HG03520 (cell line): ENCODE measurements around the gene CTTN.
"Not testable (repeated sequence)": the region's sequence is repeated elsewhere in the genome, so short reads cannot be mapped to it uniquely, and the experiment has no call there.

Source experiments
- ATAC-seq: cut with Tn5 transposase; IDR thresholded peaks from one replicate; pipeline ENCODE4 v1.9.1; 2021; ENCODE audit warnings: mild to moderate bottlenecking, moderate library complexity; ENCODE audit not compliant: unreplicated experiment

Gene CTTN

DNA sequence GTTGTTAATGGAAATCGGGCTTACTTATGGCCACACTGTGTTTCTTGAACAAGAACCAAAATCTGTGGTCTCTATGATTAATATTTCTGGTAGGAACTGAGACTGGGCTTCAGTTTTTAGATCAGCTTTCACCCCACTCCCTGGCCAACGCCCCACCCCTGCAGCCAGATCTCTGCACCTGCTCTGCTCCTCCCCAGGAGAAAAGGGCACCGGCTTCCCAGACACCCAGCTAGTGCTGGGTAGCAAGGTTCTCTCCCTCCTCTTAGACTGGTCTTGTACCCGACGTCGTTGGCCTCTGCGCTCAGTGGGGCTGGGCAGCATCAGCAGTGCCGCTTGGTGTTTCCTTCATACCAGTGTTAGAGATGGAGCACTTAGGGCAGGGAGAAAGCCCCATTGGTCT, 17.0 kb upstream of the CTTN start:
- ATAC-seq: no peak

DNA sequence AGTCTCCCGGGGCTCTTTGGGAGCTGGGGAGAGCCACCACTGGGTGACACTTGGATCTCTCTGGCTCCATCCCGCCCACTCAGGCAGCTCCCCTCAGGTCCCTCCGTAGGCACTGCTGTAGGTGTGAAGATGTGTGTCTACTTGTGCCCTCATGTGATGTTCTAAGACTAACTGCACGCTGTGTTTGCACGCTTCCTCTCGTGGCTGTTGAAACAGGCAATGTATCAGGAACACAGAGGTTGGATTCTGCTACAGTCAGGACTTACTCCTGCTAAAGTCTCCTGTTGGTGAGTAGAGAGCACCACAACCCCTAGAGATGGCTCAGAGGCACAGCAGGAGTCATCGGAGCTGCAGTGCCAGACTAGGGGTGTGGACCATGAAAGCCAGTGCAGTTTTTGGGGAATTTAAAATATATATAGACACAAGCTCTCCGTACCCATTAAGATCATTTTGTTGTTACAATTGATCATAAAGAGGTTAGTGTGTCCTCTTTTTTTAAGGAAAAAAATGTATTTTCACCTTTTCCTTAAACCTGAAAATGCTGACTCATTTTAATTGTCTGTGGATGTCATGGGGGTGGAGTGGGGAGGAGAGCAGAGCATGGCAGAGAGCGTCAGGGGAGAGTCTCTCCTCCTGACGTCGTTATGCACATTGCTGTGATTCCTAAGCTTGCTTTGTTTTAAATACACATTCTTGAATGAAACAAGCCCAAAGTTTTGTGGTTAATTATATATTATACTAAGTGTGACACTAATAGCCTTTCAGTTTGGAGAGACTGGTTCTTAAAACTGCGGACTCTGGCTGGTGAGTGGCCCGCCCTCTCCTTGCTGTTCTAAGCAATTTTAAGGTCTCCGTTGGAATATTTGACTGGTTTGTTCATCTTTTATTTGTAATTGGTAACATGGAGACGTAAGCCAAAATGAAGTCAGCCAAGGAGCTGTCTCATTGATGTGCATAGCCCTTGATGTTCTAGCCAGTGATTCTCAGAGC, 16.2 kb upstream of the CTTN start:
- no peak for ATAC-seq

DNA sequence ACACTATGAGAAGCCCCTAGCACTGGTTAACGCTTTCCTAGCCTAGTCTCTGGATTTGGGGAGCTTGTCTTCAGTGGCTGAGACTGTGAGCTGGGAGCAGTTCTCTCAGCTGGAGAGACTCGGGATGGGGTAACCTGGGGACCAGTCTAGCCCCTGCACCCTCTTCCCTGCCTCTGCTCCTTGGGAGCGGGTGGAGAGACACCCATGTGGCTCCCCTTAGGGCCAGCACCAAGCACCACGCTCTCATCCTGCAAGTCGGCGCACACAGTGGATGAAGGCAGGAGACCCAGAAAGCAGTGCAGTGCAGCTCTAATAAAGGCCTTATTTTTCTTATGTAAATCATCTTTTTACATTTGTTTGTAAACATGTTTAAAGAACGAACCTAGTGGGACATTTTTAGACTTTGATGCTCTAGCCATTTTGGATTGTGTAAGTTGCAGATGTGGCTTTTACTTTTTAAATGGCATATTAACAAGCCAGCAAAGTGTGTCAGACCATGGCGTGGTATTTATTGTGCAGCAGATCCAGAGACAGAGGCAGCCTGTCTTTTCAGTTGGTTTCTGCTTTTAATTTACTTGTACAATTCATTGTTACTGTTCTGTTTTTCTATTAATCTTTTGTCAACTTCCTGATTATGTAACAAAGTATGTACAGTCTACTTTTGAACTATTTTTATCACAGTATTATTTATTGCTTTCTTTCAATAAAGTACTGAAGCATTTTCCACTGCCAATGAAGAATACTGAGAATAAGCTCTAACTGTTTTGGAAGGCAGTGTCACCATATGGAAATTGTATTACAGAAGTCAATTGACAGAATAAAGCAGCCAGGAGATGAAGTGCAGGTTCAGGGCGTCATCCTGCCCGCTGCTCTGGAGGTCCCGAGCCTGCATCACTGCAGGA, 14.4 kb upstream of the CTTN start:
- no peak for ATAC-seq

DNA sequence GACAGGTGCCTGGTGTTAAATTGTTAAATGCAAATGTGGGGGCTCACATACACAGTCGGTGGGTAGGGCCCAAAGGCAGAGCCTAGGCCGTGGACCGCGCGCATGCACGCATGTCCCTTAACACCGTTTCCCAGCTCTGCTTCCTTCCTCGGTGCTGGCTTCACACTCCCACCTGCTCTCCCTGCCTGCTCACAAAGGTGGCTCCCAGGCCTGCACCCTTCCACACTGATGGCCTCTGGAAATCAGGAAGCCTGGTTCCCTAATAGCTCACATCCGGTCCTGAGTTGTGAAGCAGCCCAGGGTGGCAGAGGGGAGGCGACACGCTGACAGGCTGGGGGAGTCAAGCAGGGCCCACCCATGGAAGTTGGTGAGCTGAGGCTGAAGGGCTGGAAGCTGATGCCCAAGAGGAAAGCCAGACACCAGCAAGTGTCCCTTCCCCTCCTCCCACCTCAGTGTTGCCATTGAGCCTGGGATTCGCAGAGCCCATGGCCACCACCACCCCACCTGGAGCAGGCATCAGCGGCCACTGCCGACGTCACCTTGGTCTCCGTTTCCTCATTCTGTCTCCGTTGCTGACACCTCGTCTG, 13.7 kb upstream of the CTTN start:
- ATAC-seq: no peak

GRCh38 chr11:70387564-70387963, 10.8 kb upstream of the CTTN start:
- no peak for ATAC-seq

- ATAC-seq: no peak
Observed at GRCh38 chr11:70389201-70389600, 9.1 kb upstream of the CTTN start.

GRCh38 chr11:70390882-70391281, 7.4 kb upstream of the CTTN start:
- ATAC-seq: not testable (repeated sequence)

DNA sequence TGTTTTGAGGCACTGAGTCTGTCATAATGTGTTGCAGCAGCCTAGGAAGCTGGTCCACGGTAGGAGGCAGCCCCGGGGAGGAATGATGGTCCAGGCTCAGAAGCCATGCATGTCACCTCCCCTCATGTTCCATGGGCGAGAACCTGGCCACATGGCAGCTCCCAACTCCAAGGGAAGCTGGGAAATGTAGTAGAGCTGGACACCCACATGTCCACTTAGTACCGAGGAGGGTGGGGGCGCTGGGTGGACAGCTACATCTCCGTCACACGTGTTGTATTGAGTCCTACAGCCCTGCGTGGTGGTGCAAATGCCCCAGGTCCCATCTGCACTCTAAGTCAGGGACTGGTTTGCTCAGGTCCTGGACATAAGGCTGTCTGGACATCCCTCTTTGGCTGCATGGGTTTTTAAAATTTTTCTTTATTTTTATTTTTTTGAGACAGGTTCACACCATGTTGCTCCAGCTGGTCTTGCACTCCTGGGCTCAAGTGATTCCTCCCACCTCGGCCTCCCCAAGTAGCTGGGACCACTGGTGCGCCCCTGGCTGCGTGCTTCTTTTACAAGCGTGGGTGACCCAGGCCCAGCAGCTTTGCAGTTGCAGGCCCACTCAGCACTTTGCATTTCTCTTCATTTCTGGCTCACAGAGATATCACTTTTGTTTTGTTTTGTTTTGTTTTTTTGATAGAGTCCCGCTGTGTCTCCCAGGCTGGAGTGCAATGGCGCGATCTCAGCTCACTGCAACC, 3.9 kb upstream of the CTTN start:
- no peak for ATAC-seq

GRCh38 chr11:70397336-70397982, 870 bp upstream of the CTTN start:
- ATAC-seq: no peak

DNA sequence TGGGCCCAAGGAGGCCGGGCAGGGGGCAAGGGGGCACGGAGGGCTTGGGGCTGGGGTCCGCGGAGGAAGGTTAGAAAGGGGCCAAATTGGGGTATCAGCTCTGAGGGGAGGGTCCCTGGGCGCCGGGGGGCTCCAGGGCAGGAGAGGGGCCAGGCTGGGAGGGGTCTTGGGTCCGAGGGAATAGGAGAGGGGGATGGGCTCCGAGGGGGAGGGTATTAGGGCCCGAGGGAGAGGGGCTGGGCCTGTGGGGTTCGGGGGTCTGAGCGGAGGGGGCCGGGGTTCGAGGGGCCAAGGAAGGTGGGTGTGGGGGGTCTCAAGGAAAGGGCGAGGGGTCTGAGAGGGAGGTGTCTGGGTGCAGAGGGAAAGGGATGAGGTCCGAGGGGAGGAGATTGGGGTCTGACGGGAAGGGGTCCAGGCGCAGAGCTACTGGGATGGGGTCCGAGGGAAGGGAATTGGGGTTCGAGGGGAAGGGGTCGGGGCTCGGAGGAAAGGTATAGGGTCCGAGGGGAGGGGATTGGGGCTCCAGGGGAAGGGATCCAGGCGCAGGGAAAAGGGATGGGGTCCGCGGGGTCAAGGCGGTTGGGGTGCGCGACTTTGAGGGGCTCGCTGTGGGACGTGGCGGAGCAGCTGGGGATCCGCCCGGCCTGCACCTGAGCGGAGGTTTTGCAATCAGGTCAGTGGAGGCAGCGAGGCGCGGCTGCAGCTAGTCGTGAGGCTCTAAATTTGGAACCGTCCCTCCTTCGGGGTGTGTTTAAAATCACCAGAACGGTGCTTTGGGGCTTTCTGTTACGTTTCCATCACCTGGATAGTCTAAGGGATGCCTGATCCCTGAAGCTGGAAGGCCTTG, 728 bp downstream of the CTTN start:
- ATAC-seq: no peak

DNA sequence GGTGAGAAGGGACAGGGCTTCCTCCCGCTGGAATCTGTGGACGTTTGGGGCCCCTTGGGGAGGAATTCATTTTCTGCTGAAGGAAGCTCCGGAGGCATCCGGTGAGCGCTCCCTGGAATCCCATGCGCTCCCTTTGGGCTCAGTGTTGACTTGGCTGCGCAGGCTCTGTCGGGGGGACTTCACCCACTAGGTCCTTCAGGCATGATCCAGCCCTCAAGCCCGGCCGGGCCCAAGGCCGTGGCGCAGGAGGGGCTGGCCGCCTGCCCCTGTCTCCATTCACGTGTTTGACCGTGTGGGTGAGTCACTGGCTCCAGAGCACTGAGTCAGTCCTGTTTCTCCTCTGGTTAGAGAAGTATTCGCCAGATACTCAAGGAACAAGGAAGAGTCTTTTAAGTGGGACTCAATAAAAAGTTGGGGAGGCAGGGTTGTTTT, 1.4 kb downstream of the CTTN start:
- ATAC-seq: no peak

DNA sequence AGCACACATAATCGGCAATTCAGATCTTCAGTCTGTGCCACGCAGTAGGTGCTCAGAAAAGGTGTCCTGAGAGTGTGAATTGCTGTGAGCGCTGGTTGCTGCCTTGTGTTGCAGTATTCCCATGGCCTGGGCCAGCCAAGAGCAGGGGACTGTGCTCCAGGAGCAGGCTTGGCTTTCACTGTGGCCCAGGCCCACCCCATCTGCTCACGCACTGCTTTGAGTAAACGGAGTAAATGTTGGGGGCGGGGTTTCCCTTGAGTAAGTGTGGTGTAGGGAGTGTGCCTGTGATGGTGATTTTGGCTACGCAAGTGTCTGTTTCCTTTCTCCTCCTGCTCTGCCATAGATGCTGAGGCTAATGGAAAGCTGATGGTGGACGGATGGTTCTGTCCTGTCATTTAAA, 2.3 kb downstream of the CTTN start:
- ATAC-seq: no peak

DNA sequence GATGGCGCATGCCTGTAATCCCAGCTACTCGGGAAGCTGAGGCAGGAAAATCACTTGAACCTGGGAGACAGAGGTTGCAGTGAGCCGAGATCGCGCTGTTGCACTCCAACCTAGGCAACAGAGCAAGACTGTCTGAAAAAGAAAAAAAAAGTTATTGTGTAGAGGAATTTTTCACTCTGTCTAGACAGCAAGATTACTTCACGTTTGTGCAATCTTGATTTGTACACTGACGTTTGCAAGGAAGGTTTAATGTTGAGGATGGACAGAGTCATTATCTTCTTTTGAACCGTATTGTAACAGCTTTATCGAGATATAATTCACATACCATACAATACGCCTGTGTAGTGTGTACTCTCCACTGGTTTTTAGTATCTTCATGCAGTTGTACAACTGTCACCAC, 3.7 kb downstream of the CTTN start:
- no peak for ATAC-seq

DNA sequence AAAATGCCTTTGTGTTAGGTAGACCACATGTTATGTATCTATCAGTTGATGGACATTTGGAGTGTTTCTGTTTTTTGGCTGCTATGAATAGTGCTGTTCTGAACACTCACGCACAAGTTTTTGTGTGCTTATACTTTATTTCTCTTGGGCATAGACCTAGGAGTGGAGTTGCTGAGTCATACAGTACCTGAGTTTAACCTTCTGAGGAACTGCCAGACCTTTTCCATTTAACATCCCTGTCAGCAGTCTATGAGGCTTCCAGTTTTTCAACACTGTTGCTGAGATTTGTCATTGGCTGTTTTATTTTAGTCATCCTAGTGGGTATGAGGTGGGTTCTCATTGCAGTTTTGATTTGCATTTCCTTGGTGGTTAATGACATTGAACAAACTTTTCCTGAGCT, 4.4 kb downstream of the CTTN start:
- no peak for ATAC-seq

GRCh38 chr11:70404244-70404643, 5.9 kb downstream of the CTTN start:
- no peak for ATAC-seq

GRCh38 chr11:70405679-70406395, 7.5 kb downstream of the CTTN start:
- ATAC-seq: no peak

DNA sequence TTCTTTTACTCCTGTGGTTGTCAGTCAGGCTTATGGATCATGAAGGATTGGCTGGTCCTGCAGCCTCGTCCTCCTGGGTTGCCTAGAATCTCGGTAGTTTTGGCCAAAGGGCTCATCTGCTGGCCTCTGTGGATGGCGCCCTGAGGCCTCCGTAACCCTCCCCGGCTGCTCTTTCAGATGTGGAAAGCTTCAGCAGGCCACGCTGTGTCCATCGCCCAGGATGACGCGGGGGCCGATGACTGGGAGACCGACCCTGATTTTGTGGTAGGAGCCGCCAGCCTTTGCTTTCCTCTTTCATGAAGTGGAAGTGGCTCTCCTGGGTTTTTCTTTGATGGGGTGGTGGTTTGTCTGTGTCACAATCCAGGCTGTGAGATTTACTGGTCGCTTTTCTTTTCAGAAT, 8.8 kb downstream of the CTTN start:
- ATAC-seq: no peak

DNA sequence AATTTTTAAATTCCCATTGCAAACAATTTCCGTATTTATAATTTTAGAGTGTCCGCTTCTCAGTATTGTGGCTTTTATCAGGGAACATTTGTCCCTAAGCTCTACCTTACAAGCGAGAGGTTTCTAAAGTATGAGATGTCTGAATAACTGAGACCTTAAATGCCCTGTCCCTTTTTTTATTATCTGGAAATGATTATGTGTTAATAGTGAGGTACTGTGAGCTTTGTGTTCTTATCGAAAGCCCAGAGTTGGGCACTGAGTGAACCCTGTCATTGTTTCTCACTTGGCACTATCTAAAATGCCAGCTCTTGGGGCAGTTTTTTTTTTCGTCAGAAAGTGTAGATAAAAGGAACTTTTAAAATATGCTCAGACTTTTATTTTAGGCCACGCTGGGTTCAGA, 9.5 kb downstream of the CTTN start:
- ATAC-seq: no peak

- not testable (repeated sequence) for ATAC-seq
Observed at GRCh38 chr11:70408326-70408725, 10.0 kb downstream of the CTTN start.
